ENCODE results near the gene BLNK.
"Not testable (repeated sequence)": the region's sequence is repeated elsewhere in the genome, so short reads cannot be mapped to it uniquely, and the experiment has no call there.

Gene BLNK

GRCh38 chr10:96218826-96219225, 52.5 kb downstream of the BLNK start:
- DNase-seq: no peak

- DNase-seq: no peak
These were observed 53.7 kb downstream of the BLNK start for GRCh38 chr10:96217711-96218110.

- DNase-seq: no peak
These were observed 54.6 kb downstream of the BLNK start for GRCh38 chr10:96216775-96217174.

GRCh38 chr10:96212911-96213310, 58.5 kb downstream of the BLNK start:
- no peak for DNase-seq

- DNase-seq: no peak
These were observed 59.6 kb downstream of the BLNK start for GRCh38 chr10:96211764-96212163.

- no peak for DNase-seq
These were observed 62.4 kb downstream of the BLNK start for GRCh38 chr10:96208946-96209345.

- no peak for DNase-seq
These were observed 63.1 kb downstream of the BLNK start for GRCh38 chr10:96208271-96208670.

- no peak for DNase-seq
These were observed 65.8 kb downstream of the BLNK start for GRCh38 chr10:96205580-96205979.

GRCh38 chr10:96201525-96201924, 69.8 kb downstream of the BLNK start:
- DNase-seq: no peak

- DNase-seq: not testable (repeated sequence)
These were observed 81.9 kb downstream of the BLNK start for GRCh38 chr10:96189505-96189904.

GRCh38 chr10:96188916-96189315, 82.5 kb downstream of the BLNK start:
- no peak for DNase-seq

- DNase-seq: no peak
These were observed 82.9 kb downstream of the BLNK start for GRCh38 chr10:96188421-96188820.

- DNase-seq: no peak
These were observed 94.4 kb downstream of the BLNK start for GRCh38 chr10:96176985-96177384.

- DNase-seq: no peak
These were observed 98.7 kb downstream of the BLNK start for GRCh38 chr10:96172666-96173065.

GRCh38 chr10:96170230-96170629, 101.1 kb downstream of the BLNK start:
- no peak for DNase-seq

- no peak for DNase-seq
These were observed 102.8 kb downstream of the BLNK start for GRCh38 chr10:96168546-96168945.

GRCh38 chr10:96165726-96166125, 105.6 kb downstream of the BLNK start:
- DNase-seq: no peak

- no peak for DNase-seq
These were observed 118.3 kb downstream of the BLNK start for GRCh38 chr10:96153070-96153469.

- no peak for DNase-seq
These were observed 118.9 kb downstream of the BLNK start for GRCh38 chr10:96152437-96152836.

Data from effector CD8-positive, alpha-beta T cell (primary cell).